GM19395 (cell line): Measurements from ENCODE around the gene STX7.
A peak's percentile ranks its signal among the peaks of the same experiment; 100 is the strongest.

Source experiments
- ATAC-seq: cut with Tn5 transposase; IDR thresholded peaks from one replicate; pipeline ENCODE4 v1.9.1; 2021; ENCODE audit warnings: mild to moderate bottlenecking, moderate library complexity; ENCODE audit not compliant: unreplicated experiment

The STX7 gene

DNA sequence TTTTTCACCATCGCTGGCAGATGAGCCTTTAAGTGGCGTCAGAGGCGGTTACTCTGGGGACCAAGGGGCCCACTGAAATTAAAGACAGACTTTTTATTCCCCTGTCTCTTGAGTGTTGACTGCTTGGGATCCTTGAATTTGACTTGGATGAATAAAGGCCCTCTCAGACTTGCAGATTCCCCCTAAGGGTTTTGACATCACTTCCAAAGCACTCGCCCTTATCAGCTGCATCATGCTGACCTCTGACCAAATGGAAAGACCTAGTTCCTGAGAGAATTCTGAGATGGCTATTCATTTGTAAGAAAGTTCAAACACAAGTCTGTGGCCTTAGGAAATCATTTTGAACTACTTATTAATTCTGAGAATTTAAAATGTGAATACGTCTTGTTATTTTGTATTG, 98.2 kb downstream of the STX7 start:
- ATAC-seq = no peak

DNA sequence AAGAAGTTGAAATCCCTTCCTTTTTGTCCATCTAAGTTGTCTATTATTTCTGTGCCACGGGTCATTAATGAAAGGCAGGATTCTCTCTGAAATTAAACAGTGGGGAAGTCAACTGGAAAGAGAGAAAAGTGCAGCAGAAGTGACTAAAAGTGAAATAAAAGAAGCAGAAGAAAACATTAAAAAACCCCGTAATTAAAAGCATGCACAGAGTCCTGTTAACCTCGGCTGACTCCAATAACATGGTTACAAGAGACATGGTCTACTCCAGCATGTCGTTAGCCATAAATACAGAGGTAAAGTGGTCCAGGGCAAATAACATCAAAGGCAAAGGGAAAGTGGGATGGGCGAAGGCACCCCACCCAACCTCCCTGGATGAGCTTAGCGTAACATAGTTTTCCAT, 98.6 kb downstream of the STX7 start:
- no peak for ATAC-seq

GRCh38 chr6:132413499-132413802, 99.5 kb downstream of the STX7 start:
- ATAC-seq = no peak

DNA sequence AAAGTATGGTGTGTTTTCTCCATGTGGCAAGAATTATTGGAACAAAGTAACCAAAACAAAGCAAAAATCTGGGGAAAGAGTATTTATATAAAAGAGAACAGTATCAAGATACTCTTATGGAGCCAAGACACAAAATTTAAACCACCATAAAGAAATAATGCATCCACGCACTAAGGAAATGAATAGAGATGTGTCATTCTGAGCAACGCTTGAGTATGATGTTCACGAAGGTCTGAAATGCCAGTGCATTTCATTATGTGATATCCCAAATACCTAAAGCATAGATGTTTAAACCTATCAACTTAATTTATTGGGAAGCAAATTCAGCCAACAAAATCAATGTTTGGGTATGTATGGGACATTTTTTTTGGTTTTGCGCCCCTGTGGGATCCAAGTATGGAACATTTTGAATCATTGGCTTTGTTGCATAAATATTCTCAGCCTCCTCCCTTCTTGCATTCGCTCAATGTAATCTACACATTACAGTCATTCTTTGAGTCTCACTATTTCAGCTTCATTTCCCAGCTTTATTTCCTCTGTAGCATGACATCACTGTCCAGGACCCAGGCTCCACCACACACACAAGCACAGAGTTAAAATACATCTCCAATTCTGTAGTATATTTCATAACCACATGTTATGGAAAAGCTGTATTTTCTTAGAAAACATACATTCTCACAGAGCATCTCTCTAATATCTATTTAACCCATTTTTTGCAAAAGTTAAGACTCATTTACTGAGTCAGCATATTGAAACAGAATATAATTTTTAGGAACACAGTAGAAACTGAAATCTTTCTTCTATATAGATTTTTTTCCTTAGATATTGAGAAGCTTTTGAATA, 100.0 kb downstream of the STX7 start:
- ATAC-seq = no peak

DNA sequence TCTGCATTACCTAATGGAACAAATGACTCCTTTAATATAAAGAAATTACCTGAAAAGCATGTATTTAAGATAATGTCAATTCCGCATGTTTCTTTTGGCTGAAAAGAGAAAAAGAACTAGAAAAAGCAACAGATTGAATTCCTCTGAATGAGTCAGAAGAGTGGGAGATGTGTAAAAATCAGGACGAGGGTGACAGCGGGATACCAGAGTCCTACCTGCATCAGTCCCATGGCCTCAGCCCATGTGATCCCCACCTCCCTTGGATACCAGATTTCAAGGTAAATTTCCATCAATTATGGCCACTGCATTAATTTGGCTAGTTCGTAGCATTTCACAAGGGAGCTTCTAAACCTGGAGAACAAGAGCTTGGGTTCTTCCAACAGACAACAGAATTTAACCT, 101.6 kb downstream of the STX7 start:
- ATAC-seq = no peak

GRCh38 chr6:132410830-132411229, 102.1 kb downstream of the STX7 start:
- no peak for ATAC-seq

DNA sequence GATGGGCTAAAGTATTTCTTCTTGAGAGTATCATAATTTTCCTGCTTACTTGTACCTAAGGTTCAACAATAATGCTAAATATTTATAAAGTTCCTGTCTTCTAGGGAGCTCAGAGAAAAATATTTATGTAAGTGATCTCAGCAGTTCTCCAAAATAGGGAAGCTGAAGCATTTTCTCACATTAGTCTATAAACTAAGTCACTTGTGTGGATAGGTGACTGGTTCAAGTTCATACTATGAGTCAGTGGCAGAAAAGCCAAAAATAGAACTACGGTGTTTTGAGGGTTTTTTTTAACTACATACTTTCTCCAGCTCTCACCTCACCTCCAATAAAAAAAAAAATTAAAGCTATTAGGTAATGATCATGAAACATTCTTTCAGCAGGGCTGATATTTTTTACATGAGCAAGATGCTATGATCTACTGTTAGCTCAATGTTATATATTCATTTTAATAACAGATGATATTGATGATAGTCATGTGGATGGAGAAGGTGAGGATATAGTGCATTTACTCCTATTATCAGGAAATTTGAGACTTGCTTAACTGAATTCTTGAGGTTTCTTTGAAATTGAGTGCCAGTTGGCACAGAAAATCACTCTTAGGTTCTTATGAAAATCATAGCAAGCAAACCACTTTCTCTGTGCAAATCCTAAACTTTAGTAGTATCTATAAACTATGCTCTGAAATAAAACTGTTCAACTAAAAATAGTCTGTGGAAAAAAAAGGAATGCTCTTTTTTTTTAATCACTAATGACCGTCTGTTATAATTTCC, 107.6 kb downstream of the STX7 start:
- peak; percentile 64 for ATAC-seq

- ATAC-seq = peak; percentile 9
Measured at GRCh38 chr6:132404736-132405135, 108.2 kb downstream of the STX7 start.

DNA sequence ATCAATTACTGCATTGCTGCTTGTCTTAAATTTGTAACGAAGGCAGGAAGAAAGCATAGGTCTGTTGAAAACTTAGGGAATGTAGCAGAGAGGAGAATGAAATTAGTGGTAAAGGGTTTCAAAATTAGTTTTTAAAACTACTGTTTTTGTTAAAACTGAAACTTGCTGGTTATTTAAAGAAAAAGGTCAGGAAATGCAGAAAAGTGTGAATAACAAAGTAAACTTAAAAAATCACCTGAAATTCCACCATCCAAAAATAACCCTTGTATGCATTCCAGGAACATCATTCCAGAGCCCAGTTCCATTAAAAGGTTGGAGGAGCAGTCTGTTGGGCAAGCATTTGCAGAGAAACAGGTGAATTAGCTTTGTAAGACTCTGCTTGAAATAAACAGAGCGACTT, 108.6 kb downstream of the STX7 start:
- no peak for ATAC-seq

DNA sequence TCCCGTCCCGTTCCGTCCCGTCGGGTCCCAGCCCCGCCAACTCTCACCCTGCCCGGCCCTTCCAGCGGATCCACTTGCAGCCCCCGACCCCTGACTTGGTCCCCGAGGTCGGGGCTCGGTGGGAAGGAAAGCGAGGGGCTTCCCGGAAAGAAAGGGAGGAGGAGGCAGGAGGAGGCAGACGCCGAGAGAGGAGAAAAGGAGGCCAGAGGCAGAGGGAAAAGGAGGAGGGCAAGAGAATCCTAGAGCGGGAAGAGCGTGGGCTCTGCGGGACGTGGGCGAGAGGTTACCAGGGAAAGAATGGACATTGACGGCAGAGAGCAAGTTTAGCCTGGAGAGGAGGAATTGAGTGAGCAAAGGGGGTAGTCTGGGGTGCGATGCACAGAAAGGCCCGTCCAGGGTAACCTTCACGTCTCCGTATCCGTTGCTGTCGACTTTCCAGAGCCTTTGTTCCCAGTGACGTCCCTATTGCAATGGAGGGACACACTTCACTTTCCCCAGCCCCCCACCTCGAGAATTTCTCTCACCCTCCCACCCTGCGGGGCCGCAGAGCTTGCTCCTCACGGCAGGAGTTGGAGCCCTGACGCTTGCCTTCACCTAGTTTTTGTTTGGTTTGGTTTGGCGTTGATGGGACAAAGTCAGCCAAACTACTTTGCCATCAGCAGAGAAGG, 111.2 kb downstream of the STX7 start:
- ATAC-seq = peak; percentile 10

DNA sequence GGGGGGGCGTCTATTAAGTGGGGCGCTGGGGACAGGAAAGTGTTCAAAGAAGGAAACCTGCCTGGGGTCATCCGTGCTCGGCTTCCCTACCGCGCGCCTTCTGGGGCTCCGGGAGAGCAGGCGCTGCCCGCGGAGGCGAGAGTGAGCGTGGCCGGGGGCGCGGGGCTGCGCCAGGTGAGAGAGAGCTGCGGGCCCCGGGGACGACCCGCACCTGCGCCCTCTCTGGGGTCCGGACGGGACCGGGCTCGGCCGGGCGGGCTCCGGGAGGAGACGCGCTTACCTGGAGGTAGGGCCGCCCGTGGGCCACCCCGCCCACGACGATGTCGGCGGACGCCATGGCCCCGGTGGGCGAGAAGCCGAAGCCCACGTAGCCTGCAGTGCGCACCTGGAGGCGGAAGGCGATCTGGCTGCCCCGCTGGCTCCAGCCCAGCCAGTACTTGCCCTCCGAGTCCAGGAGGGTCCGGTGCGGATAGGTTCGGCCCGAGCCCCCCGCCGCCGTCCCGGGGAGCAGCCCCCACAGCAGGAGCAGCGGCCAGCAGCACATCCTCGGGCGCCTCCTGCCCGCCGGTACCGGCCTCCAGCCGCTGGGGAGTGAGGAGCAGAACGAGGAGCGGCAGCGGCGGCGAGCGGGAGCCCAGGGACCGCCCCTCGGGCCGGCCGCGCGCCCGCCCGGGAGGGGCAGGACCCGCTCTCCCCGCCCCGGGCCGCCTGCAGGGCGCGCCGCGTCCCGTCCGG, 111.9 kb downstream of the STX7 start, which contains the start of gene MOXD1:
TSS of gene MOXD1 (minus strand) at position 593 of the 735 bp plus-strand sequence. CDS start at position 544, 49 bp downstream.
- ATAC-seq = peak; percentile 63

- ATAC-seq = no peak
Measured at GRCh38 chr6:132400555-132400882, 112.4 kb downstream of the STX7 start.

DNA sequence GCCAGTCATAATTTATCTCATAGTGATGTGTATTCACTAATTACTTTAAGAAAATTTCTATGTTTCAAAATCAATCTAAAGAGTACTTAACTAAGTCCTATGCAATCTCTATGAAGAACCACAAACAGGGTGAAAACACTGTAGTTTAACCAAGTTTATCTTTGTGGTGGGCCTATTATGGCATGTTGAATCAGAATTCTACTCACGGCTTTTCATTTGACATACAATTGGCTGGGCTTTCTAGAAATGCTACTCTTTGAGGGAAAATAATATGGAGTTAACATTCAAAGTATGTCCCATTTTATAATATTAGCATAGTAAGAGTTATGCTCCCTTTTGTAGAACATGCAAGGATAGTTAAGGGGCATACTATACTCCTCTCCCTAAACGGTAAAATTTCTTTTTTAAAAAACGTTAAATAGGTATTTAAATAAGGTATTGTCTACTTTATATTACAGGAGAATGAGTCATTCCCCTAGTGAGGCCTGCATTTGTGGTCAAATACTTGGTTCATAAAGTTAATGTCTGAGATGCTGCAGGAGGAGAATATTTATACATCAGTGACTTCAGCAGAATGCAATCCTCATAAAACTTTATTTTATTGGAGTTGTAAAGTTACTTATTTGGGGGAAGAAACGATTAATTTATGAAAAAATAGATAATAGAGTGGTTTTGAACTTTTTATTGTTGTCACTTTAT, 113.4 kb downstream of the STX7 start:
- ATAC-seq = no peak
